HG03520 (cell line): ENCODE measurements around the gene PRAME.
"Not testable (repeated sequence)": the region's sequence is repeated elsewhere in the genome, so short reads cannot be mapped to it uniquely, and the experiment has no call there.

Experiments used
- ATAC-seq: cut with Tn5 transposase; IDR thresholded peaks from one replicate; pipeline ENCODE4 v1.9.1; 2021; ENCODE audit warnings: mild to moderate bottlenecking, moderate library complexity; ENCODE audit not compliant: unreplicated experiment

The PRAME gene, protein sequence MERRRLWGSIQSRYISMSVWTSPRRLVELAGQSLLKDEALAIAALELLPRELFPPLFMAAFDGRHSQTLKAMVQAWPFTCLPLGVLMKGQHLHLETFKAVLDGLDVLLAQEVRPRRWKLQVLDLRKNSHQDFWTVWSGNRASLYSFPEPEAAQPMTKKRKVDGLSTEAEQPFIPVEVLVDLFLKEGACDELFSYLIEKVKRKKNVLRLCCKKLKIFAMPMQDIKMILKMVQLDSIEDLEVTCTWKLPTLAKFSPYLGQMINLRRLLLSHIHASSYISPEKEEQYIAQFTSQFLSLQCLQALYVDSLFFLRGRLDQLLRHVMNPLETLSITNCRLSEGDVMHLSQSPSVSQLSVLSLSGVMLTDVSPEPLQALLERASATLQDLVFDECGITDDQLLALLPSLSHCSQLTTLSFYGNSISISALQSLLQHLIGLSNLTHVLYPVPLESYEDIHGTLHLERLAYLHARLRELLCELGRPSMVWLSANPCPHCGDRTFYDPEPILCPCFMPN

GRCh38 chr22:22558972-22559603, at the start of gene PRAME:
Gene PRAME (minus strand): TSS chr22:22559265. CDS start chr22:22556832, 2,433 bp downstream.
- no peak for ATAC-seq

DNA sequence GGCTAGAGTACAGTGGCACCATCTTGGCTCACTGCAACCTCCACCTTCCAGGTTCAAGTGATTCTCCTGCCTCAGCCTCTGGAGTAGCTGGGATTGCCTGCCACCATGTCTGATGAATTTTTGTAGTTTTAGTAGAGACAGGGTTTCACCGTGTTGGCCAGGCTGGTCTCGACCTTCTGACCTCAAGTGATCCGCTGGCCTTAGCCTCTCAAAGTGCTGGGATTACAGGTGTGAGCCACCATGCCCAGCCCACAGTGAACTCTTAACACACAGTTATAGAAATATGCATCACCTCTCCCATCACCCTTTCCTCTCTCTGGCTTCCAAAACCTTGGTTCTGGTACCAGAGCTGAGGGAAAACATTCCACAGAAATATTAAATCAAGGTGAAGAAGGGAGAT, 49.0 kb upstream of the PRAME start:
- ATAC-seq = not testable (repeated sequence)

DNA sequence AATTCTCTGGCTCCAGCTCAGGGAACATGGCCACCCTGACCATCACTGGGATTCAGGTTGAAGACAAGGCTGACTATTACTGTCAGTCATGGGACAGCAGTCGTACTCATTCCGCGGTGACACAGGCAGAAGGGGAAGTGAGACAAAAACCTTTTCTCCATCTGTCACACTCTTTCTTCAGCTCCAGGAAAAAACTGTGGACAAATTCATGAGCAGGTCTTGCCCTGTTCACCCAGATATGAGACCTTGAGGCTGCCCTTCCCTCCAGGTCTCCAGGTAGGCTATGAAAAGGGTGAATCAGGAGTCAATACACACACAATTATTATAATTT, 46.0 kb upstream of the PRAME start:
- ATAC-seq = no peak

GRCh38 chr22:22604326-22605073, 45.4 kb upstream of the PRAME start:
- no peak for ATAC-seq

- ATAC-seq = no peak
These were observed 44.4 kb upstream of the PRAME start for GRCh38 chr22:22603470-22603947.

GRCh38 chr22:22600531-22601261, 41.6 kb upstream of the PRAME start:
- no peak for ATAC-seq

DNA sequence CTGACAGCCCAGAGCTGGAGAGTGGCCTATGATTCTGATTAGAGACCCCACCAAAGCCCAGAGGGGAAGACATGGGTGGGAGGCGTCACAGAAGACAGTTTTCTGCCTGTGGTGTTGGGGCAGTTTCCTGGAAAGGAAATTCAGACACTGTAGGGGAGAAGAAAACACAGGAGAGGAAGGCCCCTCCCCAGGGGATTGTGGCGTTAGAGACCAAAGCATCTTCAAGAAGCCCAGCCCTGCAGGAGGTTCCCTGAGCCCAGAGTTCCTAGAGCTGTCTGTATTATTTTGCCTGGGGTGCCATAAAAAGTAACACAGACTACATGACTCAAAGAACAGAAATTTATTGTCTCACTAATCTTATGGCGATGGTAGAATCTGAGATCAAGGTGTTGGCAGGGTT, 40.2 kb upstream of the PRAME start:
- ATAC-seq = no peak

DNA sequence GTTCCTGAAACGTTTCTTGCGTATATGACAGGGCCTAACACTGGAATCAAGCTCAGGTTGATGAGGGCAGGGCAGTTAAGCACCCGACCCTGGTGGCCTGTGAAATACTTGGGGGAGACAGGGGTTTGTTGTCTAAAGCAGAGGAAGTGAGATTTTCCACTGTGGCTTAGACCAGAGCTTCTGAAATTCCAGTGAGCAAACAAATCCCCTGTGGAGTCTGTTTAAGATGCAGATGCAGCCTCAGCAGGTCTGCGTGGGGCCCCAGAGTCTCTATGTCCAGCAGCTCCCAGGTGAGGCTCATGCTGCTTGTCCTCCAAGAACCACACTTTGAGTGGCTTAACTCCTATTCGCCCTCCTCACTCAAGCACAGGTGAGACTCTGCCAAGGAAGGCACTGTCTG, 39.1 kb upstream of the PRAME start:
- no peak for ATAC-seq

DNA sequence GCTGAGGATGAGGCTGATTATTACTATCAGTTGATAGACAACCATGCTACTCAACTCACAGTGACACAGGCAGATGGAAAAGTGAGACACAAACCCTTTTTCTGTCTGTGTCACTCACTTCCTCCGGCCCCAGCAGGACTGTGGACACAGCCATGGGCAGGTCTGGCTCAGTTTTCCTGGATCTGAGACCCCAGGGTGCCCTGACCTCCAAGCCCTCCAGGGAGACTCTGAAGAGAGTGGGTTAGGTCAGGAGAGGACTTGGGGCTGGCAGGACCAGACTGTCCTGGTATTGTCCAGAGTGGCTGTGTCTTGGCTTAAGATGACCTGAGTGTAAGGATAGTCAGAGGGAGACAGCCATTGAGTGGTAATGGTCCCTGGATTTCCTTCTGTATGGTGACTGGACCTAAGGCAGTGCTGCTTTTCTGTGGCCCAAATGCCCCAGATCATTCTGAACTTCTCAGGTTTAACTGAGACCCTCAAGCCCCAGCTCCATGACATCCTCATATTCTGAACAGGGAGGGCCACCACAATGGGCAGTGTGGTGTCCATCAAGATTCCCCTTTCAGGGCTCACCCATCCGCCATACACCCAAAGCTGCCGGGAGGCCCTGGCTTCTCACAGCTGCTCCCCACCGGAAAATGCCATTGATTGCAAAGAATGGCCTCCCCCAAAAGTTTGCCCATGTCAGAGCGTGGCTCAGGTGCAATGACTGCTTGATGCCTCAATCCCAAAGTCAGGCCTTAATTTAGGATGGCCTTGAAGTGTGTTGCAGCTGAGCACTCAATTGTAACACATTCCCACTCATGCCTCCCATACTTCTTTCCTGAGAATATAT, 36.2 kb upstream of the PRAME start:
- ATAC-seq = no peak

DNA sequence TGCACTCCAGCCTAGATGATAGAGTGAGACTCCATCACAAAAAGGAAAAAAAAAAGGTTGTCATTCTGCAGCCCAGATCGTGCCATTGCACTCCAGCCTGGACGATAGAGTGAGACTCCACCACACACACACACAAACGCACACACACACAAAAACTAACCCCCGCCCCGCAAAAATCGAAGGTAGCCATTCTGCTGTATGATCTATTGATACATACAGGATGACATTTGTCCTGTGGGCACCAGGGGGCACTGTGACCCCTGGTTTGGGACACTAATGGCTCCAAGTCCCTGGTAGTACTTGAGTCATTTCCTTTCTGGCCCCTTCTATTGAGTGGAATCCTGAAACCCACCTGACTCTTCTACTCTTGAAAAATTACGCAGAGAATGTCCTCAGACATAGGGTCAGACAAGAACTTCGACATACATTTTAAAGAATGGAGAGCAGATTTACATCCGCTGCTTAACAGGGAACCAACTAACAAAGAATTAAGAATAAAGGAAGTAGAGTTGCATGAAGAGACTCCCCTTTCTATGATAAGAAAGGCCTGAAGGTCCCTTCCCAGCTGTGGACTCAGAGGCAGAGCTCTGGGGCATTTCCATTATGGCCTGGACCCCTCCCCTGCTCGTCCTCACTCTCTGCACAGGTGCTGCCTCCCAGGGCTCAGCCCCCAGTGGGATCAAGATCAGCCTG, 35.0 kb upstream of the PRAME start:
- ATAC-seq = no peak

- ATAC-seq = no peak
These were observed 34.2 kb upstream of the PRAME start for GRCh38 chr22:22593250-22593649.

- no peak for ATAC-seq
These were observed 32.6 kb upstream of the PRAME start for GRCh38 chr22:22591348-22592299.

GRCh38 chr22:22590136-22590891, 31.2 kb upstream of the PRAME start:
- ATAC-seq = no peak

DNA sequence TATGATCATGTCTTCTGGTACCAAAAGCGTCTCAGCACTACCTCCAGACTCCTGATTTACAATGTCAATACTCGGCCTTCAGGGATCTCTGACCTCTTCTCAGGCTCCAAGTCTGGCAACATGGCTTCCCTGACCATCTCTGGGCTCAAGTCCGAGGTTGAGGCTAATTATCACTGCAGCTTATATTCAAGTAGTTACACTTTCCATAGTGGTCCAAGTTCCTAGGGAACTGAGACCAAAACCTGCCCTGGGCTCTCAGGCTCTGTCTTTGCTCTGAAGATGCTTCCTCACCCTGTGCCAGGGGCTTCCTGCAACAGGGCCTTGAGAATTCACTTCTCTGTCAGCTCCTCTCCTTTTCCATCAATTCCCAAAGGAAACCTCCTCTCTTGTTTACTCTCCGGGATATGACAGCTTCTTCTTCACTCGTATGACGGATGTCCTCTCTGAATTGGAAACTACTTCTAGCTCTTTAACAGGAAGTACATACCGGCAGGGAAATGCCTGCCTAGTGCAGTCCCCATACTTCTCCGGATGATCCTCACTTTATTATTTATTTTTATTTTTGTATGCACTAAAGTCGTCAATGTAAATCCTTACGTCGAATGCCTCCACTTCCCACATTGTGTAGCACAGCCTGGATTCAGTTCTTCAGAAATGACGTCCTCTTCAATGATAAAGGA, 29.6 kb upstream of the PRAME start:
- no peak for ATAC-seq

DNA sequence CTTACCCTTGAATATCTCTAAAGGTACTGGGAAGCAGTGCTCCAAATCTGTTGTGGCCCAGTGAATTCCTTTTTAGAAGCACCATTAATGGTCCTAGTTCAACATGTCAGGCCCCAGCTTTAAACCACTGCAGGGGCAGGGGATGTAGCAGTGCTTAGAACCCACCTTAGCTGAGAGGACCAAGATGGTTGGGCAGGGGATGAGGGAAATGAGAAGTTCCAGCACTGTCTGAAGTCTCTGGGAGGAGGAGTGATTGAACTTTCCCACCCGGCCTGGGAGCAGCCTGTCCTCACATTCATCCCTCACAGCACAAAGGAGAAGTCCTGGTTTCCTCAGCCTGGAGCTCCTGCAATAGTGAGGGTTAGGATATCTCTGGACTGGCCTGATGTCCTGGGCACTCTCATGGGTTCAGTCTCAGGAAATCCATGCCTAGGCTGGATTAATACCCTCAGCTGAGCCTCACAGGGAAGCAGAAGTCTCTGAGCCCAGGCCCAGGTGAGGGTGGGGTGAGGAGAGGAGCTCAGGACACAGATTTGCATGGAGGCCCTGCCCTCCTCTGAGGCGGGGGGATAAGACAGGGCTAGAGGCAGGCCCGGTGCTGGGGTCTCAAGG, 28.6 kb upstream of the PRAME start:
- ATAC-seq = no peak

GRCh38 chr22:22584722-22585121, 25.7 kb upstream of the PRAME start:
- ATAC-seq = no peak

DNA sequence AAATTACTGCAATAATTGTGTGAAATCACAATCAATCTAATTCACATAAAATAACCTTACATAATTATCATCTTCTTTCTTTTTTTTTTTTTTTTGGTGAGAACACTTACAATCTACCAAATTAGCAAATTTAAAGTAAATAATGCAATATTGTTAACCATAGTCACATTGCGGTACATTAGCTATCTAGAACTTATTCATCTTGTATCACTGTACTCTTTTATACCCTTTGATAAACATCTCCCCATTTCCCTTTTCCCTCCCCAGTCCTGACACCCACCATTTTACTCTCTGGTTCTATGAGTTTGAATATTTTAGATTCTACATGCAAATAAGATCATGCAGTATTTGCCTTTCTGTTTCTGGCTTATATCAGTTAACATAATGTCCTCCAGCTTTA, 24.0 kb upstream of the PRAME start:
- ATAC-seq = no peak
